Measurements from ENCODE around the gene PSMA2.

PSMA2 gene

GRCh38 chr7:42931834-42932651 is at the start of gene PSMA2, which contains the start of gene MRPL32:
Gene PSMA2 (minus strand): TSS chr7:42932174. CDS start chr7:42932158, 16 bp downstream.
Gene MRPL32 (plus strand): TSS chr7:42932376. CDS start chr7:42932387, 11 bp downstream.
- DNase-seq (ENCODE audit: low spot score): peak; percentile 95

DNA sequence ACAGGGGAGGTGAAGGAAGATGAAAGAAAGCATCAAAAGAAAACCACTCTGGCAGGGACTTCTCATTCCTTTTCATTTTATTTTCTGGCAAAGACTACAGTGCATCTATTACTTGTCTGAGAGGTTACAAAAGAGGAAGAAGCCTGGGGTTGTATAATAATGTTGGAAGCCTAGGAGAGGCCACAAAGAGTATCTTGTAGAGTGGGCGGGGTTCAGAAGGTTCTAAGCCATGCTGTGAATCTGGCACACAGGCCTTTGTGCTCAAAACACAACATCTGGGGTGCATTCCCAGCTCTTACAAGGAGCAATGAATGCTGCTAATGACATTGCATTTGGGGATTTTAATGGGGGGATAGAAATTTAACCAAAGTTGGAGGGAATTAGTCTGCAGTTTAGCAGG is 49.6 kb upstream of the PSMA2 start:
- DNase-seq (ENCODE audit: low spot score): no peak

- no peak for DNase-seq (ENCODE audit: low spot score)
These were observed 48.5 kb upstream of the PSMA2 start for GRCh38 chr7:42980514-42980913.

DNA sequence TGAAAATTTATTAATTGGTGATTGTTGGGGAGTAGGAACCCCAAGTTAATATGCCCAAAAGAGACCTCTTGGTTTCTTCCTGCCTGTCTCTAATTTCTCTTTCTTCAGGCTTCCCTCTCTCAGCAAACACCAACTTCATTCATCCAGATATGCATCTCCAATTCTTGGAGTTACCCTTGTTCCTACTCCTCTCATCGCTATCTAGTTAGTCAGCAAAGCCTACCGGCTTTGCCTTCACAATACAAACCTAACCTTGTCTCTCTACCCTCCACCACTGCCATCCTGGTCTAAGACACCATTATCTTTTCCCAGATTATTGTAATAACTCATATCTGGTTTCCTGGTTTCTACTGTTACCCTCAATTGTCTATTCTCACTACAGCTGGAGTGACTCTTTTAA is 48.1 kb upstream of the PSMA2 start:
- DNase-seq (ENCODE audit: low spot score): no peak

- no peak for DNase-seq (ENCODE audit: low spot score)
These were observed 46.5 kb upstream of the PSMA2 start for GRCh38 chr7:42978496-42978895.

GRCh38 chr7:42976371-42976770 is 44.4 kb upstream of the PSMA2 start:
- no peak for DNase-seq (ENCODE audit: low spot score)

GRCh38 chr7:42972699-42973500 is 40.9 kb upstream of the PSMA2 start:
- DNase-seq (ENCODE audit: low spot score): no peak

- no peak for DNase-seq (ENCODE audit: low spot score)
These were observed 35.4 kb upstream of the PSMA2 start for GRCh38 chr7:42967391-42967790.

DNA sequence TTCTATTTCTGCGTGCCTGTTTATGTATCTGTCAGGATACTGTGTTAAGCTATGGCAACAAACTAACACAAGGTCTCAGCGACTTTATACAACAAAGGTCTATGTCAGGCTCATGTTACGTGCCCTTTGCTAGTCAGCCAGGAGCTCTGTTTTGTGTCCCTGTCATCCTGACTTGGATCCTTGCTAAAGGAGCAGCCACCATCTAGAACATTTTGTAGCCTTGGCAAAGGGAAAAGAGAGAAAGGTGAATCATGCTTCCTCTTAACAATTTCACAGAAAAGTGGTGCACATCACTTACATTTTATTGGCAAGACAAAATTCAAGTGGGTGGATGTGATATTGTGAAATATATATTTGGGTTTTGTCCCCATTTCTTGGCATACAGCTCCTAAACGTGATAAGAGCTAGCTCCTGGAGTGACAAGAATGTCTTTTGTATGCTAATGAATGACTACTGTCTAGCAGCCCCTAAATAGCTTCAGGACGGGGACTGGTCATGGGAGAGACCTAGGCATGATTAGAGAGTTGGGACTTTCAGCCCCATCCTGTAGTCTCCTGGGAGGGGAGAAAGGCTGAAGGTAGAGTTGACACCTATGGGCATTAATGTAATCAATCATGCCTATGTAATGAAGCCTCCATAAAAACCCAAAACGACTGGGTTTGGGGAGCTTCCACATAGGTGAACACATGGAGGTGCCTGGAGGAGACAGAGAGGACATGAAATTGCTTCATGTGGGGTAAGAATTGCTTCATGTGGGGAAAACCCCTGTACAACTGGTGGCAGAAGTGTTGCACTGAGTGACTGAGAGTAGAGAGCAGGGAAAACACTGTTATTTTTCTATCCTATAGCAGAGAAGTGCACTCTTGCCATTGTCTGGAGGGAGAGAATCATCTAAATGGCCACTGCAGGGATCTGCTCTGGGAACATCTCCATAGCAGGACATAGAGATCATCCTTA is 33.2 kb upstream of the PSMA2 start:
- no peak for DNase-seq (ENCODE audit: low spot score)

GRCh38 chr7:42964293-42964692 is 32.3 kb upstream of the PSMA2 start:
- no peak for DNase-seq (ENCODE audit: low spot score)

DNA sequence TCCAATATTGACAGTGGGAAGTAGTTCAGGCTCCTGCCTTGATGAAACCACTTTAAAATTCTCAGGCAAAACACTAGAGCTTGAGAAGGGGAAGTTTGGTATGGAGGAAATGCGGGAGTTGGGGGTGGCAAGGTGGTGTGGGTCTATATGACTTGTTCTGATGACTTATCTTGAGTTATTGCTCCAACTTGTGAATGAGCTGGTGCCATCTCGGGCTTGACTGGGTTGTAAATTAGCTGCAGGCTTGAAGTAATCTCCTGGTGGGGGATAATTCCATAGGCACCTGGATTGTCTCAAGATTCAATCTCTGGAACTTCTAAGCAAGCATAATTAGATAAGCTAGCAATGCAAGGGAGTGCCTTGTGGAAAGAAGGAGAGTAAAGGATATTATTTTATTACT is 29.2 kb upstream of the PSMA2 start:
- no peak for DNase-seq (ENCODE audit: low spot score)

DNA sequence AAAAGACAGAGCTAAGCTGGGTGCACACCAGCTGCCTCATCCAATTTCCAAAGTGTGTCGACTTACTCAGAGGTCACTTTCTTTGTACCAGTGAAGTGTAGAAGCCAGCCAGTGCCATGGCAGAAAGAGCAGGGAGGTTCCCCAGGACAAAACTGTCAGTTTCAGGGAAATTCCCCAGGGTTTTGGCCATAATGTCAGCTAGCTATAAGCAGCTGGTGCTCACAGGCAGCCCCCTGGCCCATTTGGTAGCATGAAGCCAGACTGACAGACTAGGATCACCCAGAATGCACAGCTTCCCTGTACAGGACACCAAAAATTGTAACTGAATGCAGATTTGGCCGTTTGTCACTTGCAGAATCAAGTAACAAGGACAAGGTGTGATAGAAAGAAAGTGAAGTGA is 28.8 kb upstream of the PSMA2 start:
- DNase-seq (ENCODE audit: low spot score): no peak

GRCh38 chr7:42959549-42959948 is 27.6 kb upstream of the PSMA2 start:
- DNase-seq (ENCODE audit: low spot score): no peak

DNA sequence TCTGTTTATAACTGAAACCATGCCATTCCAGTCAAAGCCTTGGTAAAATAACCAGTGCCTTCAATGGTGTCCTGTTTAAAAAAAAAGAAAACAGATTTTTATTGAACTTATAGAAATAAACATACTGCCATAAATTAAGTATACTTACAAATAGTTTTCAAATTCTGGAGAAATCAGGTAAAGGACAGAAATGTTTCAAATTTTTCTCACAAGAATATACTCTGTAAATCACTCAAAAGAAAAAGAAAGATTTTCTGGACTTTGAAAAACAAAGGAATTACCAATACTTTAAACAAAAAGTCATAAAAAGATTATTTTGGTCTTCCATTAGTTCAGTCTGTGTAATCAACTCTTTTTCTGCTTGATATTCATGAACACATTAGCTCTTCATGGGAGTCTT is 24.1 kb upstream of the PSMA2 start:
- no peak for DNase-seq (ENCODE audit: low spot score)

- DNase-seq (ENCODE audit: low spot score): no peak
These were observed 22.0 kb upstream of the PSMA2 start for GRCh38 chr7:42953994-42954393.

DNA sequence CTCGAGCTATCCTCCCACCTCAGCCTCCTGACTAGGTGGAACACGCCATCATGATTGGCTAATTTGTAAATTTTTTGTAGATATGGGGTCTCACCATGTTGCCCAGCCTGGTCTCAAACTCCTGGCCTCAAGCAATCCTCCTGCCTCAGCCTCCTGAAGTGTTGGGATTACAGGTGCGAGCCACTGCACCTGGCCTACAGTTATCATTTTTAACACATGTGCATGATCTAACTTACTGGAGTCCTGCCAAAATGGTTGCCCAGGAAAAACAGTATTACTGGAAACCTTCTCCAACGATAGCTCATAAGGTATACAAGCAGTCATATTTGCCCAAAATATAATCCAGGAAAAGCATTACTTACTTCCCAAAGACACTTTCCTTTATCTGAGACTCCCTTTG is 20.4 kb upstream of the PSMA2 start:
- DNase-seq (ENCODE audit: low spot score): no peak

- DNase-seq (ENCODE audit: low spot score): no peak
These were observed 18.4 kb upstream of the PSMA2 start for GRCh38 chr7:42950417-42950816.

GRCh38 chr7:42947521-42947920 is 15.5 kb upstream of the PSMA2 start:
- DNase-seq (ENCODE audit: low spot score): no peak

DNA sequence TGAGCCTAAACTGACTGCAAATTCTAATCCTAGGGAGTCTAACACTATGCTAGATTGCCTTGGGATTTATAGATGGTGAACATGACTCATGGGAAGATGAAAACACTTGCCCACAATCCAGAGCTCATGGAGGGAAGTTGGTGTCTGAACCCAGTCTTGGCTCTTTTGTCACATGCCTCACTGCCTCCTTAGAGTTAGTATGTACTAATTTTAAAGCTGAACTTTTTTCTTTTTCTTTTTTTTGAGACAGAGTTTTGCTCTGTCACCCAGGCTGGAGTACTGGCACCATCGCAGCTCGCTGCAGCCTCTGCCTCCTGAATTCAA is 14.6 kb upstream of the PSMA2 start:
- no peak for DNase-seq (ENCODE audit: low spot score)

DNA sequence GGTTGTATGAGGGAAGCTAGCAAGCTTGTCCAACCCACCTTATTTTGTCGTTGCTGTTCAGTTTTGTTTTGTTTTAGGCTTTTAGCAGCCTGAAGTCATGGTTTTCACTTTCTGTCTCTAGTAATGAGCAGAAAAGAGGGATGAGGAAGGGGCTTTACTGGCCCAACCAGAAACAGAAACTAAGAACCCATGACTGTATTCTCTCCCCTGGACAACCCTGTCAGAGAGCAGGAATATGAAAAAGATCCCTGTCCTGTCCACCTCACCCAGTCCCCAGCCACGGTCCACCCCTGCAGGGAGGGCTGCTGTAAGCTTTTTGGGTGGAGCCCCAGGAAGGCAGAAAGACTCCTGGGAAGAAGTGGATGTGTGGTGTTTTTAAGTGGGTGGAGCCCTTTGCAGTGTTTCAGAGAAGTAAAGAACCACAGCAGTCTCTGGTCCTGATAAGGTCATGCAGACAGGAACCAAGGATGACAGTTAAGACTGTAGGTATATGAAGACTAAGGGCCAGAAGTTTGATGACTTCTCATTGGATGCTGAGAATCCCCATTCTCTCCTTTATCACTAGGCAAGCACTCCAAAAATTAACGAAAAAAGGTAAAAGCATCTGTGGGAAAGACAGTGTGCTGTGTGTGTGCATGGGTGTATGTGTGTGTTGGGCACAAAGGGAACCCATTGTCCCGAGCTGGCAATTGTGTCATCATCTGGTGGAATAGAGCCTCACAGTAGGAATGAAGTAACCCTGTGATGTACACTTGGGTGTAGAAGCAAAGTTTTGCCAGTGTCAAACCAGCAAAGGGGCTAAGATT is 14.1 kb upstream of the PSMA2 start:
- no peak for DNase-seq (ENCODE audit: low spot score)
